Measurements from ENCODE around the gene TBC1D5. TPM values are rescaled to one million over a fixed set of nuclear protein-coding genes. Genes with fewer than 3 reads are reported as not detected.

Gene TBC1D5
- polyA plus RNA-seq, 1 experiment, result 44.6 TPM

DNA sequence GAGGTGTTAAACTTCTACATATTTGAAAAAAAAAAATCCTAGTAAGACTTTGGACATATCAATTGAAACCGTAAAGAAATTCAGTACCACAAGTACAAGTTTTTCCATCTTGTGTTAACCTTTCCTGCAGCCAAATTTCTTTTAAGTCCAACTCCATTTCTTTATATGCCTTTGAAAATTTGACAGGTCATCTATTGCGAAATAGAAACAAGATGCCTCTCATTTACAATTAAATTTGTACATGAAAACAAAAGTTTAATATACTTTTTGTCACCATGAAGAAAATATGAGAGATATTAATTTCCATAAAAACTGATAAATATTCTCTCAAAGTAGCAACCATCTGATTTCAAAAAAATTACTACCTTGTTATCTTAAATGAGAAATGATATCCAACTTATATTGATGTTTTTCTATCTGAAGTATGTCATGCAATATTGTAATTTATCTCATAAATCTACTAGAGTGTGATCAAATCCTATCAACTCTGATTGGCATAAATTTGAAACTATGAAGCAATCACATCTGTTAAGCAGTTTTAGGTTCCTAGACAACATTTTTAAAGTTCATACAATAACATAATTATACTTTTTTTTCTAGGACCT is 68.2 kb downstream of the TBC1D5 start:
- Histone ChIP-seq H3K27me3 (ENCODE audit: control insufficient read depth, insufficient read depth, low read length) (no peaks in the 10 kb centered on the region), H3K9me3 (ENCODE audit: control insufficient read depth, insufficient read depth, low read length) (no peaks in the 10 kb centered on the region), H3K27ac (ENCODE audit: low read depth, low read length) (no peak overlapping the region), H3K4me3 (ENCODE audit: low read depth, low read length) (no peak overlapping the region)
- DNase-seq (ENCODE audit: low read depth, low spot score), result no peak
- ChIA-PET POLR2A (no interaction called here), CTCF (no interaction called here)
- TF ChIP-seq, protein P1, sequence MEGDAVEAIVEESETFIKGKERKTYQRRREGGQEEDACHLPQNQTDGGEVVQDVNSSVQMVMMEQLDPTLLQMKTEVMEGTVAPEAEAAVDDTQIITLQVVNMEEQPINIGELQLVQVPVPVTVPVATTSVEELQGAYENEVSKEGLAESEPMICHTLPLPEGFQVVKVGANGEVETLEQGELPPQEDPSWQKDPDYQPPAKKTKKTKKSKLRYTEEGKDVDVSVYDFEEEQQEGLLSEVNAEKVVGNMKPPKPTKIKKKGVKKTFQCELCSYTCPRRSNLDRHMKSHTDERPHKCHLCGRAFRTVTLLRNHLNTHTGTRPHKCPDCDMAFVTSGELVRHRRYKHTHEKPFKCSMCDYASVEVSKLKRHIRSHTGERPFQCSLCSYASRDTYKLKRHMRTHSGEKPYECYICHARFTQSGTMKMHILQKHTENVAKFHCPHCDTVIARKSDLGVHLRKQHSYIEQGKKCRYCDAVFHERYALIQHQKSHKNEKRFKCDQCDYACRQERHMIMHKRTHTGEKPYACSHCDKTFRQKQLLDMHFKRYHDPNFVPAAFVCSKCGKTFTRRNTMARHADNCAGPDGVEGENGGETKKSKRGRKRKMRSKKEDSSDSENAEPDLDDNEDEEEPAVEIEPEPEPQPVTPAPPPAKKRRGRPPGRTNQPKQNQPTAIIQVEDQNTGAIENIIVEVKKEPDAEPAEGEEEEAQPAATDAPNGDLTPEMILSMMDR (IDR thresholded peaks at IDR 0.05; ENCODE audit: low read depth, low read length), result no peak

DNA sequence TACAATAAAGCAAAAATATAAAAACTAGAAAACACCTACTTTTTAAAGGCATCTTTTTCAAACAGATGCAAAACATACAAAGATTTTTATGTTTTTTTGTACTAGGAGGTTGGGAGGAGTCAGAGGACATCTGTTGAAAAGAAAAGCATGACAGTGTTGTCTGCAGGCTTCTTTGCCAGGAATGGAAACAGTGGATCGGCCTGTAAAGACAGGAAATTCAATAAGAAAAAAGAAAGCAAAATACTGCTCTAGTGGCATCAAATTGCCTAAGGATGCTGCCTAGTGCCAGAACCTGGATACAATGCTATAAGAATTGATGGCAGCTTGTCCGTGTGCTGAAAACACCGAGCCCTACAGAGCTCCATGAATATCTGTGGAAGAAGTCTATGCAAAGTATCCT is 69.9 kb downstream of the TBC1D5 start:
- no peaks in the 10 kb centered on the region for H3K27me3 ChIP-seq (ENCODE audit: control insufficient read depth, insufficient read depth, low read length)
- TF ChIP-seq, protein P1 (IDR thresholded peaks at IDR 0.05; ENCODE audit: low read depth, low read length), result no peak
- no peaks in the 10 kb centered on the region for H3K9me3 ChIP-seq (ENCODE audit: control insufficient read depth, insufficient read depth, low read length)
- no peak for DNase-seq (ENCODE audit: low read depth, low spot score)
- H3K4me3 ChIP-seq (ENCODE audit: low read depth, low read length), result no peak overlapping the region
- CTCF ChIA-PET, result interaction anchor here (2.0 to 2.5 kb wide), 2 partner anchors 27 to 168 kb away, joined by 7 to 16 read pairs; no protein-coding TSS in a partner anchor
- POLR2A ChIA-PET, result no interaction called here
- H3K27ac ChIP-seq (ENCODE audit: low read depth, low read length), result no peak overlapping the region

DNA sequence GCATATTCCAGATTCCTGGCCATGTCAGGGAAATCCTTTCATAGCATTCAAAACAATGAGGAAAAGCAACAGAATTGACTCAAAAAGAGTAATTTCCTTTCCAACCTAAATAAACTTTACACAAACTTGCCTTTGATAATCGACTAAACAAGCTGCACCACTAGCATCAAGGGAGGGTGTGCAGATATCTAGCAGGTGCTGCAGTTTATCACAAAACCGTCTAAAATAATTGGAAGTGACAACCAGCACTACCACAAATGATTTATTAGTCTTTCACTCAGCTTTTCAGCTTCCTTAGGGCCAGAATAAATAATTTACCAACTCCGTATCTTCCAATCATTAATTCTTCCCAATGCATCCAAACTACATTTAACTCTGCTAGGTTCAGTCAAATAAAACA is 71.7 kb downstream of the TBC1D5 start:
- ChIA-PET CTCF (interaction anchor here (2.0 to 2.5 kb wide), 2 partner anchors 26 to 170 kb away, joined by 7 to 16 read pairs; no protein-coding TSS in a partner anchor), POLR2A (no interaction called here)
- Histone ChIP-seq H3K27me3 (ENCODE audit: control insufficient read depth, insufficient read depth, low read length) (no peaks in the 10 kb centered on the region), H3K4me3 (ENCODE audit: low read depth, low read length) (no peak overlapping the region), H3K27ac (ENCODE audit: low read depth, low read length) (no peak overlapping the region), H3K9me3 (ENCODE audit: control insufficient read depth, insufficient read depth, low read length) (no peaks in the 10 kb centered on the region)
- TF ChIP-seq, protein P1 (IDR thresholded peaks at IDR 0.05; ENCODE audit: low read depth, low read length), result no peak
- no peak for DNase-seq (ENCODE audit: low read depth, low spot score)

DNA sequence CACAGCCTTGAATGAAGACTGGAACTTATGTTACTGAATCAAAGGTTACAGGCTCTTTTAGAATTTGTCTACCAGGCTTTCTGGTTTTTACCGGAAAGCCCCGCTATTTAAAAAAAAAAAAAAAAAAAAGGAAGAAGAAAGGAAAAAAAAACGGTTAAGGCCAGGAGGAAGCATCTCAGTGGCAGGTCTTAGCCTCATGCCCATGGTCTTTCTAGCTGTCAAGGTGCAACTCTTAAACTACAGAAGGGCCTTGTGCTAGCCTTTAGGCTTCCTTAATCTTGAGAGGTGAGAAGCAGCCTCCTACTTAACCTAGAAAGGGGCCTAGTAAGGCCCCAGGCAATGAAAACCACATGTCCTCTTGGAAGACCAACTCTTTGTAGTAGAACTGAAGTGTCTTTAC is 77.5 kb downstream of the TBC1D5 start:
- TF ChIP-seq, protein P1 (IDR thresholded peaks at IDR 0.05; ENCODE audit: low read depth, low read length), result no peak
- Histone ChIP-seq H3K27ac (ENCODE audit: low read depth, low read length) (no peak overlapping the region), H3K9me3 (ENCODE audit: control insufficient read depth, insufficient read depth, low read length) (no peaks in the 10 kb centered on the region), H3K4me3 (ENCODE audit: low read depth, low read length) (no peak overlapping the region), H3K27me3 (ENCODE audit: control insufficient read depth, insufficient read depth, low read length) (no peaks in the 10 kb centered on the region)
- ChIA-PET CTCF (interaction anchor here (0.6 to 1.5 kb wide), 3 partner anchors 20 to 176 kb away, joined by 3 to 4 read pairs (median 3); no protein-coding TSS in a partner anchor), POLR2A (interaction anchor here (0.6 kb wide), 1 partner anchor 187 kb away, joined by 3 read pairs; no protein-coding TSS in a partner anchor)
- DNase-seq (ENCODE audit: low read depth, low spot score), result no peak

DNA sequence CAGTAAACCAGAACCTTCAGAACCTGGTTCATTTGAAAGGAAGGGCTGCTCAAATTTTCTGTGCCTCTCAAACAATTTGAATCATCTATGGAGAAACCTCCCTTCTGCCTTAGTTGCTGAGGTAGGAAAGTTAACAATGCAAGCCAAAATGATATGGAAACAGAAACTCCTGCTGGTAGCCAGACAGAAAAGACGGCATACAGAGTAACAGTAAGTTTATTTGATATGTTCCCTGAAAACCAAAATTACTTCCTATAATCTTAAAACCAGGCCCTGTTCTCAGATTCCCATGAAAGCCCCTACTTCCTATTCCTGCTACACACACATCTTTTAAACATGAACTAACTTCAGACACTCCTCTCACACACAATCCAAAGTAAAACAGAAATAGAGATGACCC is 86.2 kb downstream of the TBC1D5 start:
- TF ChIP-seq, protein P1 (IDR thresholded peaks at IDR 0.05; ENCODE audit: low read depth, low read length), result no peak
- CTCF ChIA-PET, result interaction anchor here (3.4 kb wide), 1 partner anchor 11 kb away, joined by 21 read pairs; no protein-coding TSS in a partner anchor
- Histone ChIP-seq H3K4me3 (ENCODE audit: low read depth, low read length) (no peak overlapping the region), H3K27me3 (ENCODE audit: control insufficient read depth, insufficient read depth, low read length) (no peaks in the 10 kb centered on the region), H3K9me3 (ENCODE audit: control insufficient read depth, insufficient read depth, low read length) (no peaks in the 10 kb centered on the region), H3K27ac (ENCODE audit: low read depth, low read length) (no peak overlapping the region)
- POLR2A ChIA-PET, result no interaction called here
- no peak for DNase-seq (ENCODE audit: low read depth, low spot score)

Data from AG04450 (cell line).